ENCODE results near the gene ZBTB4. TPM values are rescaled to one million over a fixed set of nuclear protein-coding genes. Genes with fewer than 3 reads are reported as not detected.

Gene ZBTB4
- total RNA-seq, 1 experiment from 2014 or later = 14.7 TPM

DNA sequence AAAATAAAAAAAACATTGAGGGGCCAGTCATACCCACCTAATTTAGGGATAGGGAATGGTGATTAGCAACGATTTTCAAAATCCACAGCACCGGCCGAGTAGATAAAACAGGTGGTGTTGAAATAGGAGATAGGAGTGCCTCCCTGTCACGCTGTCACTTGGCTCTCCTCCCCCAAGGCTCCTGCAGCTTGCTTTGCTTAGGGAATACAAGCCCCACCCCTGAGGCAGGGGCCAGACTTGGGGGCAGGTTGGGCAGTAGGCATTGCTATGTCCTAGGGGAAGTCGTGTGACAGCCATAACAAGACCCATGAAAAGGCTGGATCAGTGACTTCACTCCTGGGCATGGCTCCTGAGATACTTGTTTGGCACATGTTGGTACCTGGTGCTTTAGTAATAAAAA is 30.5 kb upstream of the ZBTB4 start:
- ATAC-seq = no peak
- peaks cover 41% of the 10 kb centered on the region for H3K36me3 ChIP-seq (ENCODE audit: low read depth, low read length)
- intact Hi-C loops (cut with micrococcal nuclease) = no loop called here

DNA sequence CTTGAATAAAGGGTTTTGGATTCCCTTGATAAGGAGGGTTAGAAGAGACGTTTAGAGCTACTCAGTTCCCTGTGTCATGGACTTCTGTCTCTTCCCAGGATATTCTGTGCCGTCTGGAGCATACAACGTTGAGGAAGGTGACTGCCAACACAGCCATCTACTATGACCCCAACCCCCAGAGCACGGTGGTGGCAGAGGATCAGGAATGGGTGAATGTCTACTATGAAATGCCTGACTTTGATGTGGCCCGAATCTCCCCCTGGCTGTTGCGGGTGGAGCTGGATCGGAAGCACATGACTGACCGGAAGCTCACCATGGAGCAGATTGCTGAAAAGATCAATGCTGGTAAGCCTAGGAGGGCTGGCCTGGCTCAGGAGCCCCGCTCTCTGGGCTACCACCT is 29.4 kb upstream of the ZBTB4 start:
- Histone ChIP-seq H3K9me3 (ENCODE audit: low read length) (no peaks in the 10 kb centered on the region), H3K4me2 (ENCODE audit: low read length) (no peak overlapping the region), H3K4me3 (ENCODE audit: low read length) (no peak overlapping the region), H3K36me3 (ENCODE audit: low read depth, low read length) (peaks cover 44% of the 10 kb centered on the region), H3F3A (ENCODE audit: low read length, unreplicated experiment) (no peaks in the 10 kb centered on the region), H3K9me2 (replicated peaks; ENCODE audit: low read length) (no peaks in the 10 kb centered on the region), H2AFZ (ENCODE audit: low read length) (no peak overlapping the region), H4K20me1 (ENCODE audit: low read length) (no peaks in the 10 kb centered on the region), H3K79me2 (ENCODE audit: low read length) (no peaks in the 10 kb centered on the region), H3K27me3 (ENCODE audit: low read length) (no peaks in the 10 kb centered on the region), H3K4me1 (ENCODE audit: insufficient read depth, low read length) (no peaks in the 10 kb centered on the region), H3K27ac (ENCODE audit: low read length) (no peak overlapping the region), H3K9ac (ENCODE audit: low read length) (no peak overlapping the region)
- TF ChIP-seq EZH2 (IDR thresholded peaks at IDR 0.05; ENCODE audit: low read length, unreplicated experiment) (no peak), EZH2phosphoT487 (IDR thresholded peaks at IDR 0.05; ENCODE audit: borderline replicate concordance, low read length) (no peak)
- TF ChIP-seq, protein P1, sequence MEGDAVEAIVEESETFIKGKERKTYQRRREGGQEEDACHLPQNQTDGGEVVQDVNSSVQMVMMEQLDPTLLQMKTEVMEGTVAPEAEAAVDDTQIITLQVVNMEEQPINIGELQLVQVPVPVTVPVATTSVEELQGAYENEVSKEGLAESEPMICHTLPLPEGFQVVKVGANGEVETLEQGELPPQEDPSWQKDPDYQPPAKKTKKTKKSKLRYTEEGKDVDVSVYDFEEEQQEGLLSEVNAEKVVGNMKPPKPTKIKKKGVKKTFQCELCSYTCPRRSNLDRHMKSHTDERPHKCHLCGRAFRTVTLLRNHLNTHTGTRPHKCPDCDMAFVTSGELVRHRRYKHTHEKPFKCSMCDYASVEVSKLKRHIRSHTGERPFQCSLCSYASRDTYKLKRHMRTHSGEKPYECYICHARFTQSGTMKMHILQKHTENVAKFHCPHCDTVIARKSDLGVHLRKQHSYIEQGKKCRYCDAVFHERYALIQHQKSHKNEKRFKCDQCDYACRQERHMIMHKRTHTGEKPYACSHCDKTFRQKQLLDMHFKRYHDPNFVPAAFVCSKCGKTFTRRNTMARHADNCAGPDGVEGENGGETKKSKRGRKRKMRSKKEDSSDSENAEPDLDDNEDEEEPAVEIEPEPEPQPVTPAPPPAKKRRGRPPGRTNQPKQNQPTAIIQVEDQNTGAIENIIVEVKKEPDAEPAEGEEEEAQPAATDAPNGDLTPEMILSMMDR (conservative IDR thresholded peaks at IDR 0.05; ENCODE audit: low read depth, low read length) = no peak
- CTCF ChIA-PET = no interaction called here
- DNase-seq = no peak
- BruUV-seq (replicated peaks) = no TSS peak
- POLR2A ChIA-PET (ENCODE audit: unreplicated experiment) = no interaction called here
- intact Hi-C loops (cut with micrococcal nuclease) = no loop called here
- ATAC-seq = no peak

More for the DNA sequence above, 30.5 kb upstream of the ZBTB4 start:
- H4K20me1 ChIP-seq (ENCODE audit: low read length) = no peaks in the 10 kb centered on the region
- H3K4me3 ChIP-seq (ENCODE audit: low read length) = no peak overlapping the region
- ChIA-PET CTCF (no interaction called here), POLR2A (ENCODE audit: unreplicated experiment) (no interaction called here)
- H3K9me2 ChIP-seq (replicated peaks; ENCODE audit: low read length) = no peaks in the 10 kb centered on the region
- H3K9ac ChIP-seq (ENCODE audit: low read length) = no peak overlapping the region
- H3K4me1 ChIP-seq (ENCODE audit: insufficient read depth, low read length) = no peaks in the 10 kb centered on the region
- TF ChIP-seq EZH2phosphoT487 (IDR thresholded peaks at IDR 0.05; ENCODE audit: borderline replicate concordance, low read length) (no peak), EZH2 (IDR thresholded peaks at IDR 0.05; ENCODE audit: low read length, unreplicated experiment) (no peak)
- TF ChIP-seq, protein P1 (conservative IDR thresholded peaks at IDR 0.05; ENCODE audit: low read depth, low read length) = no peak
- DNase-seq = no peak
- no peak overlapping the region for H2AFZ ChIP-seq (ENCODE audit: low read length)
- no TSS peak for BruUV-seq (replicated peaks)
- no peaks in the 10 kb centered on the region for H3K79me2 ChIP-seq (ENCODE audit: low read length)
- no peak overlapping the region for H3K27ac ChIP-seq (ENCODE audit: low read length)
- no peaks in the 10 kb centered on the region for H3K27me3 ChIP-seq (ENCODE audit: low read length)
- H3K9me3 ChIP-seq (ENCODE audit: low read length) = no peaks in the 10 kb centered on the region
- H3K4me2 ChIP-seq (ENCODE audit: low read length) = no peak overlapping the region
- H3F3A ChIP-seq (ENCODE audit: low read length, unreplicated experiment) = no peaks in the 10 kb centered on the region

DNA sequence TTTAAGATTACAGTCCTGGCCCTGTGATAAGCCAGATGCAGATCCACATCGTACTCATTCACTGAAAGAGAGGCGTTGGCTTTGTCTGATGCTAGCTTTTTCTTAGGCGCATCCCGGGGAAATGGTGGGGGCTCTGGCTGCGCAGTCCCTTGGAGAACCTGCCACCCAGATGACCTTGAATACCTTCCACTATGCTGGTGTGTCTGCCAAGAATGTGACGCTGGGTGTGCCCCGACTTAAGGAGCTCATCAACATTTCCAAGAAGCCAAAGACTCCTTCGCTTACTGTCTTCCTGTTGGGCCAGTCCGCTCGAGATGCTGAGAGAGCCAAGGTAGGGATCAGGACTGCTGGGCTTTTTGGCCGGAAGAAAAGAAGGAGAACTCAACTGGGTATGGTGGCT is 28.7 kb upstream of the ZBTB4 start:
- H3K79me2 ChIP-seq (ENCODE audit: low read length) = no peaks in the 10 kb centered on the region
- no peak overlapping the region for H2AFZ ChIP-seq (ENCODE audit: low read length)
- H3K27ac ChIP-seq (ENCODE audit: low read length) = no peak overlapping the region
- ATAC-seq (no peak), DNase-seq (no peak)
- no peak overlapping the region for H3K4me3 ChIP-seq (ENCODE audit: low read length)
- H3K27me3 ChIP-seq (ENCODE audit: low read length) = no peaks in the 10 kb centered on the region
- H3K4me1 ChIP-seq (ENCODE audit: insufficient read depth, low read length) = no peaks in the 10 kb centered on the region
- TF ChIP-seq EZH2phosphoT487 (IDR thresholded peaks at IDR 0.05; ENCODE audit: borderline replicate concordance, low read length) = no peak
- TF ChIP-seq, protein P1 (conservative IDR thresholded peaks at IDR 0.05; ENCODE audit: low read depth, low read length) = no peak
- no peak for TF ChIP-seq EZH2 (IDR thresholded peaks at IDR 0.05; ENCODE audit: low read length, unreplicated experiment)
- no peaks in the 10 kb centered on the region for H3F3A ChIP-seq (ENCODE audit: low read length, unreplicated experiment)
- H3K36me3 ChIP-seq (ENCODE audit: low read depth, low read length) = peaks cover 47% of the 10 kb centered on the region
- ChIA-PET POLR2A (ENCODE audit: unreplicated experiment) (no interaction called here), CTCF (no interaction called here)
- H4K20me1 ChIP-seq (ENCODE audit: low read length) = no peaks in the 10 kb centered on the region
- no TSS peak for BruUV-seq (replicated peaks)
- intact Hi-C loops (cut with micrococcal nuclease) = no loop called here
- no peaks in the 10 kb centered on the region for H3K9me2 ChIP-seq (replicated peaks; ENCODE audit: low read length)
- no peak overlapping the region for H3K4me2 ChIP-seq (ENCODE audit: low read length)
- no peaks in the 10 kb centered on the region for H3K9me3 ChIP-seq (ENCODE audit: low read length)
- H3K9ac ChIP-seq (ENCODE audit: low read length) = no peak overlapping the region

Measured in PC-3 (cell line).